Stimulated activated CD4-positive, alpha-beta T cell treated with anti-CD3 and anti-CD28 coated beads, Interleukin-2, amount 100 ng/mL, for 48 hours (primary cell): Measurements from ENCODE around the gene RASD2.

ENCODE experiments used
- DNase-seq, 2 donors: peaks; one replicate each; pipeline ENCODE4 v3.0.0-alpha.2; 2020

Gene RASD2

GRCh38 chr22:35587896-35588295 lies 47.3 kb downstream of the RASD2 start:
- no peak for DNase-seq

- no peak for DNase-seq
Measured at GRCh38 chr22:35589071-35589755, 48.6 kb downstream of the RASD2 start.

GRCh38 chr22:35589756-35590093 lies 49.1 kb downstream of the RASD2 start:
- DNase-seq, result no peak

GRCh38 chr22:35590634-35591295 lies 50.1 kb downstream of the RASD2 start:
- no peak for DNase-seq

- DNase-seq, result no peak
Measured at GRCh38 chr22:35591714-35592417, 51.2 kb downstream of the RASD2 start.

- DNase-seq, result no peak
Measured at GRCh38 chr22:35592418-35592967, 51.9 kb downstream of the RASD2 start.

- DNase-seq, result no peak
Measured at GRCh38 chr22:35593071-35593890, 52.6 kb downstream of the RASD2 start.

- DNase-seq, result no peak
Measured at GRCh38 chr22:35593891-35594470, 53.4 kb downstream of the RASD2 start.

GRCh38 chr22:35594686-35595085 lies 54.1 kb downstream of the RASD2 start:
- no peak for DNase-seq

- DNase-seq, result no peak
Measured at GRCh38 chr22:35596821-35597220, 56.2 kb downstream of the RASD2 start.

- DNase-seq, result no peak
Measured at GRCh38 chr22:35597692-35598395, 57.2 kb downstream of the RASD2 start.

- DNase-seq, result no peak
Measured at GRCh38 chr22:35598396-35598710, 57.7 kb downstream of the RASD2 start.

GRCh38 chr22:35599364-35599763 lies 58.7 kb downstream of the RASD2 start:
- no peak for DNase-seq

- no peak for DNase-seq
Measured at GRCh38 chr22:35600476-35600875, 59.8 kb downstream of the RASD2 start.

- no peak for DNase-seq
Measured at GRCh38 chr22:35601013-35601580, 60.5 kb downstream of the RASD2 start.

GRCh38 chr22:35601743-35602615 lies 61.3 kb downstream of the RASD2 start:
- DNase-seq, result no peak
